Stimulated activated CD8-positive, alpha-beta memory T cell treated with anti-CD3 and anti-CD28 coated beads, Interleukin-15, amount 100 ng/mL, for 48 hours (primary cell): Measurements from ENCODE around the gene SGTB.
"Not testable (repeated sequence)": the region's sequence is repeated elsewhere in the genome, so short reads cannot be mapped to it uniquely, and the experiment has no call there.

Source experiments
- DNase-seq, 2 donors: peaks; one replicate each; pipeline ENCODE4 v3.0.0-alpha.2; 2020; ENCODE audit warnings: low read depth in 2 of 2

SGTB gene

GRCh38 chr5:65734921-65735320 lies 13.0 kb upstream of the SGTB start:
- DNase-seq = no peak

DNA sequence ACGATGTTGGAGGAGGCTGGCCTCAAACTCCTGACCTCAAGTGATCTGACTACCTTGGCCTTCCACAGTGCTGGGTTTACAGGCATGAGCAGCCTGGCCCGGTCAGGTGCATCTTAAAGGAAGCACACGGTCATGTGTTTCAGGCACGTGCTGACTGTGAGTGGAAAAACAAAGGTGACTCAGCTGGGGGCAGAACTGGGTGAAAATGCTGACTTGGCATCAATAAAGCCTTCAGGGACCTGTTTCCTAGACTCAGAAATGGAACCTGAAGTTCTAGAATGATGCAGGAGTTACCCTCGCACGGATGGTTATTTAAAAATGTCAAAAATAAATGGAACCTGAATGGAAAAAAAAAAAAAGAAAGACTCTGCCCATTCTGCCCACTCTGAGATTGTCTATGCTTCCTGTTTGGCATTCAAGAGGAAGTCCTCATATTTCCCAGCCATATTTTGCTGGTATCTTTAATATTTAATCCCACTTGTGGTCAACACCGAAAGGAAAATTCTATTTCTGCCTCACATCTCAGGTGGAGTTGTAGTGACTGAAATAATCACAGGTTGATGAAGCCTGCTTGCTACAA lies 12.4 kb upstream of the SGTB start:
- not testable (repeated sequence) for DNase-seq

DNA sequence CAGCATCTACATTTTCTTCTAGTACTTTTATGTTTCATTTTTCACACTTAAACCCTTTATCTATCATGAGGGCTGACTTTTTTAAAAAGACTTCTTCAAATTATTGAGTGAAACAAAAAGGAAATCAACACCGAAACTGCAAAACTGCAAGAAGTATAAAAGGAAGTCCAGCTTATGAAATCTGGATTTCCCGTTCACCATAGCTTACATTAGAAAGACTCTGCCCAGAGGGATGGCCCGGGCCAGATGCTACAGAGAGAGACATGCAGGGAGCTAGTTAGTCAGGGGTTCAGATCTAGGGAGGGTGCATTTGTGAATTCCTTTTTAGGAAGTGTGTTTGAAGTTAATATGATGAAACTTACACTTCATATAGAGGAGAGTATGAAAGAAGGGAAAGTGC lies 10.1 kb upstream of the SGTB start:
- not testable (repeated sequence) for DNase-seq

- no peak for DNase-seq
These were observed 9.0 kb upstream of the SGTB start for GRCh38 chr5:65730910-65731309.

GRCh38 chr5:65728218-65728617 lies 6.3 kb upstream of the SGTB start:
- DNase-seq = no peak

DNA sequence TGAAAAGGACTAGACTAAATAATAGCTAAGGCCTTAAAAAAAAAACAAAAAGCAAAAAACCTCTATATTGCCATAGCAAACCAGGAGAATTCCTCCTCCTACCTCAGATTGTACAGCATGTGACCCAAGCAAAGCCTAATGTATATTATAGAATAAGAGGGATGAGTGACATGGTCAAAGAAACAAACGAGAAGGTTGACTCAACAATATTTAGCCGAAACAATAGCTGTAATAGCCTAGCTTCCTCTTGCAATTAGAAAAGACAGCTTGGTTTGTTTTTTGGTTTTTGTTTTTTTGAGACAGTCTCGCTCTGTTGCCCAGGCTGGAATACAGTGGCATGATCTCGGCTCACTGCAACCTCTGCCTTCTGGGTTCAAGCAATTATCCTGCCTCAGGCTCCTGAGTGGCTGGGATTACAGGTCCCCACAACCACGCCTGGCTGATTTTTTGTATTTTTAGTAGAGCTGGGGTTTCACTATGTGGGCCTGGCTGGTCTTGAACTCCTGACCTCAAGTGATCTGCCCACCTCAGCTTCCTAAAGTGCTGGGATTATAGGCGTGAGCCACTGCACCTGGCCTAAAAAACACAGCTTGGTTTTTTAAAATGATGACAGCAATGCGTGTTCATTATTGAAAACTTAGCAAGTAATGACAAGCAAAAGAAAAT lies 5.7 kb upstream of the SGTB start:
- no peak for DNase-seq

DNA sequence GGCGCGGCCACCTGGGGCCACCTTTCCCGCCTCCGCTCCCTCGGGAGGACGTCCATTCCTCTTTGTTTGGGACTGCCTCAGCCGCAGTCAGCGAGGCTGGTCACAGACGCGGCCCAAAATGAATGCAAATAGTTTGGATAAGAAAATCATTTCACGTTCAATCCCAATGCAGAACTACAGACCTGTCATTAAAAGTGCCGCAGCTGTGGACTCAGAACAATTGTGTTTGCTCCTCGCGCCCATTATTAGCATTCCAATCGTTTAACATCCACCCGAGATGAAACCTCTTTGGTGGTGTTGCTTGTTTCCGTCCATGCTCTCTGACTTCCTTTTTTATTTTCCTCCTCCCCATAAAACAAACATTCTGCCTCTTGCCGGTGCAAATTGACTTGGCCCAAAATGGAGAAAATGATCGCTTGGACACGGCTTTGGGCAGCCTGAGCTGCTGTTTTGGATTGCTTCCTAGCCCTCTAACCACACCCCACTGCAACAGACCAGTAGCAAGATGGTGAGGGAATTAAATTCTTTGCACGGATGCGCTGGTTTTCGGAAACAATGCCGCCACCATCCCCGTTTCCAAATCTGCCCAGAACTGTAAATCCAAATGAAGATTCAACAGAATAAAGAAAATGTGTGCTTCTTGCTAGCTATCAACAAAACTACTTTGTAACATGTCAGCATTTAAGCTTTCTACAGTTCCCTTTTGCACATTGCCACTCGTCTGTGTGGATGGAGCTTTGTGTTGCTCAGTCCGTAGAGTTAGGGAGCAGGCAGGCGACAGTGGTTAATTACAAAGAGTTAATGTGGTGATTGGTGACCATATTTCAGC lies 880 bp upstream of the SGTB start:
- no peak for DNase-seq

DNA sequence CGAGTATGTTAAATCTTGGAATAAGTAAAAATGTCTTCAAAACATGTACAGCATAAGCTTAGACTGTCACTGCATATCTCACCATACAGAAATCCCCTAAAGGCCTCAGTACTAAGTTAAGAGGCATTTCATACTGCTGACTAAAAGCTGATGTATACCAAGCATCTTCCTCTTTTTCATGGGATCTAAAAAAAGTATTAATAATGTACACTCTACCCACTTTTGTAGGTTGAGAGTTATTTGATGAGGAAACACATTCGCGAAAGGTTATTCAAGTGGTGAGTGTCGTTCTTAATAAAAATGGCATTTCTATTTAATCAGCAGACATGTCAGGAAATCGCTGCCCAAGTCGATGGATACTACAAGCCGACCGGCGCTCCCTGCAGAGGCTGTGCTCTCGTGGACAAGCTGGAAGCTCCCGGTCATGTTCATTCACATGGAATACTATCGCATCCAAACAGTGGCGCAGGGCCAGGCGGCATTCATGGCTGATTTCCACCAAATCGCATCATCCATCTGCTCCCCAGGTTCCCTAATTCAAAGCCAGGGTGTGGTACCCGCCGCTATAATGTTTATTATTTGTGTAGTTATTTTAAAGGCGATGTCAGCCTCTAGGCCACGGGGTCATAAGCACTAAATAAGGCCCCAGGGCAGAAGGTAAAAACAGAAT lies 724 bp downstream of the SGTB start:
- no peak for DNase-seq

DNA sequence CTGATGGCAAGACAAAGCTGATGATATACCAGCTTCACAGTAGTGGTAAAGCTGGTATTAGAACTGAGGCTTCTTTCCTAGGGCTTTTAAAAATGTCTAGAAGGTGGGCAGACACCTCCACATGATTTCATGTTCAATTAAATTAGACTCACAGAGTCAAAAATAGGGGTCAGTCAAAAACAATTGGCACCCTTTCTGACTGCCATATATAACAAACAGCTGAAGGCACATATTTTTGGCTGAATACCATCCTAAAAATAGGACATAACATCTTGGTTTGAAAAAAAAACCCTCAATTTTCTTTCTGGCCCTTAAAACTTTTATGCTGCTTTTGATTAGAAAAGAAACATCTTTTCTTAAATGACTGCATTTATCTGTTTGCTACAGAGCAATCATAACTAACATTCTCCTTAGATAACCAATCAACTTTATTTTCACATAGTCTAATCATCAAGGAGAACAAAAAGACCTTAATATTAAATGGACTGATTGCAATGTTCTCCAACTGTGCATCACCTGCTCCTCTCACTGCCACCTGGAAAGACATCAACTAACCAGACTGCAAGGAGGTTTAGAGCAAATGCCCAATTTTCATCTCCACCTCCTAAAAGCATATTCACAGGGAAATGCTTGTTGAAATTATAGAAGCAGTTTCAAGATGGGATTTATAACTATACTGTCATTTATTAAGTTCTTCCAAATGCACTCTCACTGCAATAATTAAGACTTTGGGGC lies 3.2 kb downstream of the SGTB start:
- DNase-seq = no peak

DNA sequence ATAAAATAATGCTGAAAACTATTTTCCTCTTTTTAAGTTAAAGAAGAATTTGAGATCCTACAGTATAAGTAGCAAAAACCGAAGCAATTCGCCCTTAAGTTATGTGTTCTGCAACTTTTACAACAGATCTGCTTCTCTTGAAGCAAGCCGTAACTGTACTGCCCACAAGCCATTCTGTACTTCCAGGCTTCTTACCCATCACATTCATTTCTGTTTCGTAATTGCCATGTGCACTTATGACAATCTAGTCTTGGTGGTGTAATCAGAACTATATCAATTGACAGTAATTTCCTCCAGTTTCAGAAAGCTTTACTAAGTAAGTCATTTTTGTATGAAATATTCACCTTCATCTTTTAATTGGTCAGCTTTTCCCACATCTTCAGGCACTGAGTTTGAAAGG lies 13.8 kb downstream of the SGTB start:
- no peak for DNase-seq

DNA sequence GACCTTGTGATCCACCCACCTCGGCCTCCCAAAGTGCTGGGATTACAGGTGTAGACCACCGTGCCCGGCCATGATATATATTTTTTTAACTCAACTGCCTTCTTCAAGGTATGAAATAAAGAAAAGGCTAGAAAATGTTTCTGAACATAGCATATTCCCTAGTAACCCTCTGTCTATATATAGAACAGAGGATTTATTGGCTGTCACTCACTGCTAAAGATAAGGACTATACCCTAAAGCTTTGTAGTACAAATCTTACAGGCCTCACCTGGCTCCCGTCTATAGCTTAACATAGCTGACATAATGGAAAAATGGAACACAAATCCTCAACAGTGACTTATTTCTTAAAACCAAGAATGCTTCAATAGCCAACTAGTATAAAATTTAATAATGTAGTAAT lies 14.2 kb downstream of the SGTB start:
- DNase-seq = no peak

- no peak for DNase-seq
These were observed 17.2 kb downstream of the SGTB start for GRCh38 chr5:65704621-65705239.

GRCh38 chr5:65702036-65702435 lies 19.9 kb downstream of the SGTB start:
- DNase-seq = no peak

GRCh38 chr5:65699338-65699737 lies 22.6 kb downstream of the SGTB start:
- DNase-seq = no peak

DNA sequence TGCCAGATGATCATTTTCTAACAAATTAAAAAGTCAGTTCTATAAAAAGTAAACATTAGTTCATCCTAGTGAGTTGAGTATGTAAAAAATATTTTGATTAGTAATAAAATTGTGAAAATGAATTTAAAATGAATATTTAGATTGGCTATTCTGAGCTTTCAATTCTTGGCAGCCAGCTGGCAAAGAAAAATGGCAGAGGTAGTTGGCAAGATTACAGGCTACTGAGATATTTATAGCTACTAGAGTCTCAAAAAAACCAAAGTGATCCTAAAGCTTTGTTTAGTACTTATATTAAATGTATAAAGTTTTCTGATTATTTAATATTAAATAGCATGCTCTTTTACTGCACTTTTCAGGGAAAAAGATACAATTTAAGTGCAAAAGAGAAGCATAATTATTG lies 25.0 kb downstream of the SGTB start:
- no peak for DNase-seq

- DNase-seq = no peak
These were observed 26.0 kb downstream of the SGTB start for GRCh38 chr5:65695896-65696295.

DNA sequence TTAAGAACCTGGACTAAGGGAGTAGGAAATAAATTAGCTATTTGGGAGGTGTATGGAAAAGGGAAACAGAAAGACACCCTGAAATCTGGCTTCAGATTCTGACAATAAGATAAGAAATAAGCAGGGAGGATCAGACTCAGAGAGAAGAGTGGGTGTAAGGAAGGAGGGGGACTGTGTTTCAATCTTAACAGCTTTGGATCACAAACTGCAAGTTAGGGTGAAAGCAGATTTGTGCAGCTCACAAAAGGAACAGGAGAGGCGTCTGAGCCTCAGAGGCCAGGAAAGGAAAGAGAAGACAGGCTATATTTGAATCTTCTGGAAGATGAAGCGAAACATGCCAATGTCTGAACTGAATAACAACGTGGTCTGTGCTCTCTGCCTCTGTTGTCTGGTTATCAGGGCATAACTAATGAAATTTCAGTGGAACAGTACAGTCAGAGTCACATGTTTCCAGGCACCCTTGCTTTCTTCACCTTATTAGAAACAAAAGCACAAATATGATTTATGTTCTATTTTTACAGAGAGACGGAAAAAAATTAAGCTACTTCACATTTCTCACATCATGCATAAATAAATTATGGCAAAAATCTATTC lies 26.6 kb downstream of the SGTB start:
- no peak for DNase-seq

GRCh38 chr5:65693121-65693520 lies 28.8 kb downstream of the SGTB start:
- no peak for DNase-seq

GRCh38 chr5:65682148-65682547 lies 39.8 kb downstream of the SGTB start:
- DNase-seq = no peak

GRCh38 chr5:65676056-65676455 lies 45.9 kb downstream of the SGTB start:
- not testable (repeated sequence) for DNase-seq

- no peak for DNase-seq
These were observed 47.2 kb downstream of the SGTB start for GRCh38 chr5:65674749-65675148.
